ENCODE measurements around the gene SYNE1. TPM values are rescaled to one million over a fixed set of nuclear protein-coding genes. Genes with fewer than 3 reads are reported as not detected.
A peak's percentile ranks its signal among the peaks of the same experiment; 100 is the strongest.

SYNE1 gene
- total RNA-seq, 3 donors from 2014 or later, result 16.8 to 78.6 (median 22.3) TPM

DNA sequence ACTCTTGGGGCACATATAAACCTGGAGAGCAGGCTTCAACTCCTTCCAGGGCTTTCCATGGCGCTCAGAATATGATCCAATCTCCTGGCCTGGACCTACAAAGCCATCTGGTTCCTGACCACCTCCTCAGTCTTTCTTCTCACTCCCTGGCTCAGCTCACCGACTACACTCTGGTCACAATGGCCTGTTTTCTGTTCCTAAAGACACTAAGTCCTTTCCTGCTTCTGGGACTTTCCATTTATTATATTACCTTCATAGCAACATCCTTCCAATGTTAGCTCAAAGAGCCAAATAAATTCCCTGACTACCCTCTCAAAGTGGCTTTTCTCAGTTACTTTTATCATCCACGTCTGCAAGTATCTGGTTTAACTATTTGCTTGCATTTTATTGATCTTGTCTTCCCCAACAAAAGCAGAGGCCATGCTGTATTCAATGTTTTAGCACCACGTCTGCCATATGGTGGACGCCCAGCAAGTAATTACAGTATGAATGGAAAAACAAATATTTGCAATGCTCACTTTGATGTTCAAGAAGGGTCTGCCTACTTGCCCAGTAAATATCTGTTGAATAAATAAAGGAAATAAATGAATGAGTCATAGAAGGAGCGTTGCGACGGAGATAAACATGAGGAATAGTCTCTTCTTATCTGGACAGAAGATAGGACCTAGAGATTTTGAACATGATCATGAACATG, 501.3 kb downstream of the SYNE1 start:
- no peaks in the 10 kb centered on the region for H3K9me3 ChIP-seq
- no peaks in the 10 kb centered on the region for H3K4me1 ChIP-seq (ENCODE audit: low read depth)
- no peak for TF ChIP-seq CTCF (IDR thresholded peaks at IDR 0.05)
- H3K4me3 ChIP-seq, result no peak overlapping the region
- intact Hi-C loops (cut with DNase I, micrococcal nuclease), result no loop called here
- DNase-seq (peak in 1 of 3 donors; percentile 26), ATAC-seq (peak; percentile 76)
- no peaks in the 10 kb centered on the region for H3K36me3 ChIP-seq (ENCODE audit: low read depth)

GRCh38 chr6:152130441-152130840, 506.7 kb downstream of the SYNE1 start:
- H3K9me3 ChIP-seq, result no peaks in the 10 kb centered on the region
- ATAC-seq (peak; percentile 48), DNase-seq (no peak)
- TF ChIP-seq CTCF (IDR thresholded peaks at IDR 0.05), result no peak
- intact Hi-C loops (cut with DNase I, micrococcal nuclease), result no loop called here
- no peaks in the 10 kb centered on the region for H3K4me1 ChIP-seq (ENCODE audit: low read depth)
- H3K36me3 ChIP-seq (ENCODE audit: low read depth), result no peaks in the 10 kb centered on the region
- H3K4me3 ChIP-seq, result no peak overlapping the region

DNA sequence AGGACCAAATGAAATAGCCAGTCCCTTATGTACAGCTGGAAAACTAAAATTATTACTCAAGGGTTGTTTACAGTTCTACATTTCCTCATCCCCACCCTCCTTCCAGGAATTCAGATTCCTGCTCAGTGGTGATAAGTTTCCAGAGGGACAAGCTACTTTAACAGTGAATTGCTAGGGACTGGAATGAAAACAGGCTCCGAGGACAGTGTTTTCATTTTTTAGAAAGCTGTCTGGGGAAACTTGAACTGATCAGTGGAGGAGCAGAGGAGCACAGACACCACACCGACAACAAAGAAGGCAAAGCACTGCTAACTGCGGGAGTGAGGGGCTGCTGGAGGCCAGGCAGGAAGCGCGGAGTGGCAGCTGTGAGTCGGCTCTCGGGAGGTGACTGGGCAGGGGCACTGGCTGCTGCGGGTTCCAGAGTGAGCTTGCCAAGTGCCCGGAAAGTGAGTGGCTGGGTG, 507.4 kb downstream of the SYNE1 start:
- TF ChIP-seq CTCF (IDR thresholded peaks at IDR 0.05), result no peak
- peak; percentile 86 for ATAC-seq
- intact Hi-C loops (cut with DNase I, micrococcal nuclease), result no loop called here
- no peak overlapping the region for H3K4me3 ChIP-seq
- peak in 1 of 3 donors; percentile 17 for DNase-seq
- no peaks in the 10 kb centered on the region for H3K36me3 ChIP-seq (ENCODE audit: low read depth)
- no peaks in the 10 kb centered on the region for H3K4me1 ChIP-seq (ENCODE audit: low read depth)
- H3K9me3 ChIP-seq, result no peaks in the 10 kb centered on the region

GRCh38 chr6:152127432-152128165, 509.6 kb downstream of the SYNE1 start:
- no peak for ATAC-seq
- intact Hi-C loops (cut with DNase I, micrococcal nuclease), result no loop called here
- no peak overlapping the region for H3K4me3 ChIP-seq
- H3K36me3 ChIP-seq (ENCODE audit: low read depth), result no peaks in the 10 kb centered on the region
- DNase-seq, result no peak
- H3K9me3 ChIP-seq, result no peaks in the 10 kb centered on the region
- no peaks in the 10 kb centered on the region for H3K4me1 ChIP-seq (ENCODE audit: low read depth)
- TF ChIP-seq CTCF (IDR thresholded peaks at IDR 0.05), result no peak

- Histone ChIP-seq H3K36me3 (ENCODE audit: low read depth) (no peaks in the 10 kb centered on the region), H3K4me1 (ENCODE audit: low read depth) (no peaks in the 10 kb centered on the region), H3K9me3 (no peaks in the 10 kb centered on the region), H3K4me3 (no peak overlapping the region)
- intact Hi-C loops (cut with DNase I, micrococcal nuclease), result no loop called here
- peak; percentile 20 for TF ChIP-seq CTCF (IDR thresholded peaks at IDR 0.05)
- no peak for ATAC-seq
- DNase-seq, result no peak
Measured at GRCh38 chr6:152124429-152125074, 512.6 kb downstream of the SYNE1 start.
